Measurements from ENCODE around the gene TDRD12. TPM values are rescaled to one million over a fixed set of nuclear protein-coding genes. Genes with fewer than 3 reads are reported as not detected.

Gene TDRD12
- total RNA-seq, 1 donor from 2014 or later: 0.18 TPM

DNA sequence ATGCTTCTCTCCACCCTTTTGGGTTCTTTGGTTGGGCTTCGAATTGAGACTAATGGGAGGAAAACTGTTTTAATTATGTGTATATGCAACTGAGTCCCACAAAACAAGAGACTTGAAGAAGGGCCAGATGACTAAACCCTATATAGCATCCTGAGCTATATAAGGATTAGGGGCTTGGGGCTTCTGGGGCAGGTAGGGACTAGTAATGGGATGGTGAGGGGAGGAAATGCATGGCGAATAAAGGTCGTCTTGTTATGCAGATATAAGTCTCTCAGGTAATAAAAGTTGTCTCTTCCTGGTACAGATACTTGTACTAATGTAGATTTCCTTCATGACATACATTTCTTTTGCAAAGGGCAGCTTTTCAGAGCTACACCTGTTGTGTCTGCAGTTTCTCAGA, 152.8 kb downstream of the TDRD12 start:
- H3K4me1 Mint-ChIP-seq (ENCODE audit: low read depth): no peaks in the 10 kb centered on the region
- H3K9me3 Mint-ChIP-seq: no peaks in the 10 kb centered on the region
- no peaks in the 10 kb centered on the region for H3K36me3 Mint-ChIP-seq (ENCODE audit: low read depth)
- intact Hi-C loops (cut with micrococcal nuclease): no loop called here
- no peak overlapping the region for H3K27ac Mint-ChIP-seq
- H3K27me3 Mint-ChIP-seq (ENCODE audit: insufficient read depth): no peaks in the 10 kb centered on the region
- H3K4me3 Mint-ChIP-seq: no peak overlapping the region
- DNase-seq (ENCODE audit: low spot score): no peak

DNA sequence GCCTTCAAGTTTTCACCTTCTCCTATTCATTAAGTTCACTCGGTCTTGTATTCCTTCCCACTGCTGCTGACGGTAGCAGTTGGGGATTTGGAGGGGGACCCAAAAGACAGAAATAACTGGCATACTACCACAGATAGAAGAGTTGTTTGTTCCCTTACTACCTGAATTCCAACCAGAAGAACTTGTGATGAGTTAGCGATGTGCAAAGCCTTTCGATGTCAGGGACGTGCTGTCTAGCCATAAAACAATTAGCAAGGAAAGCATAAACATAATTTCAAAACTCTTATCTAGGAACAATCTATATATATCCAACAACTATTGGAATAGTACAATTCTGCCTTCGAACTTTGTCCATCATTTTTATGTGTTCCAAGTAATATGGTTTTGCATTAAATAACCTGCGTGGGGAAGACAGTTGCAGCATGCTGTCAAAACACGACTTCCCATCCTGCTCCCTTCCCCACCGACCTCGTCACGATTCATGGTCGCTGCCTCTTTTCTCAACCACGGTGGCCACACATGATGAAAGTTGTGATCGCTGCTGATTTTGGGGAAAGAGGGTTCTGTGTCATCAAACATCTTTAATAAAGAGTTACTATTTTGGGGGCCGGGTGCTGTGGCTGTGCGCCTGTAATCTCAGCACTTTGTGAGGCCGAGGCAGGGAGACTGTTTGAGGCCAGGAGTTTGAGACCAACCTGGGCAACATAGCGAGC, 153.8 kb downstream of the TDRD12 start:
- Mint-ChIP-seq H3K4me3 (no peak overlapping the region), H3K27me3 (ENCODE audit: insufficient read depth) (no peaks in the 10 kb centered on the region)
- no peak for DNase-seq (ENCODE audit: low spot score)

DNA sequence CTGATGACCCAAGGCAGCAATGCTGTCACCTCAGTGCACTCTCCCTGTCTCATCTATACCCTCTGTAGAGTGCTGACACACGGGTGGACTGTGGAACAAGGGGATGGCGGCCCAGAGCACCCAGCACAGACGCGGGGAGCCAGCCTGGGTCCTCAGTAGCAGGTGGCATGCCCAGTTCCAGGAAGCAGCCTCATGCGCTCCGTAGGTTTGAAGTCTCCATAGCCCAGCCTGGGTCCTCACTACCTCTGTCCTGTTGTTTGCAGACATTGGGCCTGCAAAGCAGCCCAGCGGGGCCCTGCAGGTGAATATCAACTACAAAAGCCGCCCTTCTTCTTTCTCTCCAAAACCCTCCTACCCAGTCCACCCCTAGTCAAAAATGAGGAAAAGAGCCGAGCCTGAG, 155.0 kb downstream of the TDRD12 start:
- no peaks in the 10 kb centered on the region for H3K36me3 Mint-ChIP-seq (ENCODE audit: low read depth)
- H3K9me3 Mint-ChIP-seq: no peaks in the 10 kb centered on the region
- H3K4me1 Mint-ChIP-seq (ENCODE audit: low read depth): no peaks in the 10 kb centered on the region
- no peak overlapping the region for H3K27ac Mint-ChIP-seq
- no peak overlapping the region for H3K4me3 Mint-ChIP-seq
- no peak for DNase-seq (ENCODE audit: low spot score)
- no peaks in the 10 kb centered on the region for H3K27me3 Mint-ChIP-seq (ENCODE audit: insufficient read depth)
- intact Hi-C loops (cut with micrococcal nuclease): no loop called here

More for the DNA sequence above, 153.8 kb downstream of the TDRD12 start:
- intact Hi-C loops (cut with micrococcal nuclease): no loop called here
- Mint-ChIP-seq H3K4me1 (ENCODE audit: low read depth) (no peaks in the 10 kb centered on the region), H3K9me3 (no peaks in the 10 kb centered on the region), H3K36me3 (ENCODE audit: low read depth) (no peaks in the 10 kb centered on the region), H3K27ac (no peak overlapping the region)

DNA sequence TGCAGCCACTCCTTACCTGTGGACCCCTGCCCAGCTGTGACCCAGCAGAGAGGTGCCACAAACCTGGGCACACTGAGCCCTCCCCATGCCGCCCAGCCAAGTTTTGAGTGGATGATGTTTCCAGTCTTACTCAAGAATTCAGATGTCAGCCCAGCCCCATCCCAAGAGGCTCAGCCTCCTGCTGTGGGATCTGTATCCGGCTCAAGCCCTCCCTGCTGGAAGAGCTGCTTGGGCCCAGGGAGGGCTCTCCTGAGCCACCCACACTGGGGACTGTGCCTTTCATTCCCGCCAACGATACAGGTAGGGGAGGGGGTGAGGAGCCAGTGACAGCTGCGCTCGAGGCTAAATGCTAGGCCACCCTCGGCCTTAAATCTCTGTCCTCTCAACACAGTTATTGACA, 155.9 kb downstream of the TDRD12 start:
- Mint-ChIP-seq H3K27me3 (ENCODE audit: insufficient read depth) (no peaks in the 10 kb centered on the region), H3K4me3 (no peak overlapping the region), H3K9me3 (no peaks in the 10 kb centered on the region), H3K36me3 (ENCODE audit: low read depth) (no peaks in the 10 kb centered on the region), H3K27ac (no peak overlapping the region), H3K4me1 (ENCODE audit: low read depth) (no peaks in the 10 kb centered on the region)
- intact Hi-C loops (cut with micrococcal nuclease): no loop called here
- no peak for DNase-seq (ENCODE audit: low spot score)

DNA sequence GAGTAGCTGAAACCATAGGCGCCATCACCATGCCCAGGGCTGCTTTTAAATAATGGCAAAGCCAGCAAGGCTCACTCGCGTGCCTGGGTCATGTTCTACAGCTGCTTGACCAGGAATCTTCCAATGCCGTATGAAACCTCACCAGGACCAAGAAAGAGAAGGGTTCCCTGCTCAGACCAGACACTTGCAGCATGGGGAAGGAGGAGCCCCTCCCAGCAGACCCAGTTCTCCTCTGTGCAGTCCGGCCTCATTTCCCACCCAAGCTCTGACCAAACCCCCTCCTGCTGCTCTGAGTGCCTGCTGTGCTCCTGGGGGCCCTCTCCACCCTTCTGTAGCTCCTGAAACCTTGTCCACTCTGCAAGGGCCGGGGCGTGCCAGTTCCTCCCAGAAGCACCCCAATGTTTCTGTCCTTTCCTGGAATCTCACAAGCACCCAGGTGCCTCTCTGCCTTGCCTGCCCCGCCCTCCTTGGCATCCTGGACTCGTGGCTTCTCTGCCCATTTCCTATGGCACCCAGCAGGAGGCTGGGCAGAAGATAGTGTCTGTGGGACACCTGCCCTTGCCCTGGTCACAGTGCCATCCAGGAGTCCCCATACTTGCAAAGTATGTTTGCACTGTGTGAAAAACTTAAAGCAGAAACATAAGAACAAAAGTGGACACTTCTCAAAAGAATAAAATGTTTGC, 156.8 kb downstream of the TDRD12 start:
- DNase-seq (ENCODE audit: low spot score): no peak
- Mint-ChIP-seq H3K27ac (no peak overlapping the region), H3K27me3 (ENCODE audit: insufficient read depth) (peaks cover 1% of the 10 kb centered on the region), H3K4me3 (no peak overlapping the region), H3K9me3 (no peaks in the 10 kb centered on the region), H3K36me3 (ENCODE audit: low read depth) (no peaks in the 10 kb centered on the region), H3K4me1 (ENCODE audit: low read depth) (no peaks in the 10 kb centered on the region)
- intact Hi-C loops (cut with micrococcal nuclease): no loop called here

DNA sequence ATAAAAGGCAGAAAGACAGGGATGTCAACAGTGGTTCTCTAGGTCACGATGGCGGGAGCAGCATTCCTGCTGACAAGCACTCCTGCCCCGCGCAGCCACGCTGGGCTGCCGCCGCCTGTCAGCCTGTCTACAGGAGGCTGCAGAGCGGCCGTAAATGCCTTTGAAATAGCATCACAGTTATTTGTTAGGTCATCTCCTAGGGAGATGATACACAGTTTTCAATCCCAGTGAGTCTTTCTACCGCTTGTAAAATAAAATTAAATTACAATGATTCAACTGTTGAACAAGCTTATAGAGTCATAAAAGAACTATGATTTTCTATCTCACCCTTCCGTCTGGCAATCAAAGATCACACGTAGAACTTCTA, 157.3 kb downstream of the TDRD12 start:
- no peak overlapping the region for H3K4me3 Mint-ChIP-seq
- H3K27ac Mint-ChIP-seq: no peak overlapping the region
- peaks cover 2% of the 10 kb centered on the region for H3K27me3 Mint-ChIP-seq (ENCODE audit: insufficient read depth)
- H3K36me3 Mint-ChIP-seq (ENCODE audit: low read depth): no peaks in the 10 kb centered on the region
- H3K9me3 Mint-ChIP-seq: no peaks in the 10 kb centered on the region
- no peak for DNase-seq (ENCODE audit: low spot score)
- intact Hi-C loops (cut with micrococcal nuclease): no loop called here
- no peaks in the 10 kb centered on the region for H3K4me1 Mint-ChIP-seq (ENCODE audit: low read depth)

Other genes starting within 250 kb of the TDRD12 start
- gene PDCD5, start 138.6 kb upstream of the TDRD12 start, total RNA-seq: 203 TPM in 2 replicates
- gene ANKRD27, start 44.6 kb upstream of the TDRD12 start, total RNA-seq: 28.2 and 28.7 TPM in 2 replicates
- 0.17 TPM in 1 of 2 replicates, not detected in the other for gene RGS9BP, start 43.9 kb upstream of the TDRD12 start, total RNA-seq
- 24.4 and 26.2 TPM in 2 replicates for gene NUDT19, start 27.9 kb upstream of the TDRD12 start, total RNA-seq
- gene SLC7A9, start 150.0 kb downstream of the TDRD12 start, total RNA-seq: 0.18 and 0.49 TPM in 2 replicates